ENCODE results near the gene GRM7.

DNA sequence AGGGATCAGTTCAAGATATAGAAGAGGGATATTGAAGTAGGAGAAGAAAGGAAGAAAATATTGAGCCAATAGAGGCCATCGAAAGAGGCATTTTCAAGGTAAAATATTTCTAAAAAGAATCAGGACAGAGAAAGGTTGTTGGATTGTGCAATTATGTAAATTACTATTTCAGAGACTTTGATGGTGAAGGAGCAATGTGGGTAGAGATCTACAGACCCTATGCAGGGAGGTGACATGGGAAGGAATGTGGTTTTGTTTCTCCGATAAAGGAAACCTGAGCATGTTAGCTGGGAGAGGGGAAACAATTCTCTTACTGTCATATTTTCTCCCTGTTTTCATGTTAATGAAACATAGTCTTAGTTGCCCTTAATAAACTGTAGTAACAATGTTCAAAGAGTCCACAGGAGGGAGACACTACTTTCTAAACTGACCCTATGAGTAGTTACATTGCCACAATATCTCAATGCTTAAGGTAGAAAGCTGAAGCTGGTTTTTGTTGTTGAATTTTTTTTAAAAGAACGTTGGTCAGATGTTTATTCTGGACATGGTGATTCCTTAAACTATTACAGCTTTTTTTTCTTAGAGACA is 133.3 kb downstream of the GRM7 start:
- peak in 1 of 3 donors; percentile 26 for TF ChIP-seq CTCF (IDR thresholded peaks at IDR 0.05)
- no peak for TF ChIP-seq POLR2A (IDR thresholded peaks at IDR 0.05)
- no peak for TF ChIP-seq POLR2AphosphoS5 (IDR thresholded peaks at IDR 0.05)
